Anterior cingulate cortex (tissue), 58 donors: ENCODE data around the gene SAG.

Experiments used
- DNase-seq, 58 donors: peaks; one replicate each; lab custom pipeline; 2025; lab: John Stamatoyannopoulos, UW

SAG gene

GRCh38 chr2:233287871-233288270 lies 19.7 kb upstream of the SAG start:
- peak in 11 of 58 donors; percentile 5 to 45 (median 17) for DNase-seq

- DNase-seq = peak in 19 of 58 donors; percentile 3 to 66 (median 23)
Measured at GRCh38 chr2:233288663-233289062, 19.0 kb upstream of the SAG start.

DNA sequence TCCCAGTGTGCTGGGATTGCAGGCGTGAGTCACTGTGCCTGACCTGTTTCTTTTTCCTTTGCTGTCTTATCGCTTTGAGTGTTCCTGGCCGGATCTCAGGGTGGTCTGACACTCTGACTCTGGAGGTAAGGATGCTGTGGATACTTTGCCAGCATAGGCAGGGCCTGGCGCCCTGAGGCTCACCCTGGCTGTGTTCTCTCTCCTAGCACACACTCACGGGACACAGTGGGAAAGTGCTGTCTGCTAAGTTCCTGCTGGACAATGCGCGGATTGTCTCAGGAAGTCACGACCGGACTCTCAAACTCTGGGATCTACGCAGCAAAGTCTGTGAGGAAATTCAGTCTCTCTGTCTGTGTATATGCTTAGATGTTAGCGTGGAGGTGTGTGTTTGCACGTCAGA lies 18.0 kb upstream of the SAG start:
- peak in 22 of 58 donors; percentile 4 to 73 (median 30) for DNase-seq

DNA sequence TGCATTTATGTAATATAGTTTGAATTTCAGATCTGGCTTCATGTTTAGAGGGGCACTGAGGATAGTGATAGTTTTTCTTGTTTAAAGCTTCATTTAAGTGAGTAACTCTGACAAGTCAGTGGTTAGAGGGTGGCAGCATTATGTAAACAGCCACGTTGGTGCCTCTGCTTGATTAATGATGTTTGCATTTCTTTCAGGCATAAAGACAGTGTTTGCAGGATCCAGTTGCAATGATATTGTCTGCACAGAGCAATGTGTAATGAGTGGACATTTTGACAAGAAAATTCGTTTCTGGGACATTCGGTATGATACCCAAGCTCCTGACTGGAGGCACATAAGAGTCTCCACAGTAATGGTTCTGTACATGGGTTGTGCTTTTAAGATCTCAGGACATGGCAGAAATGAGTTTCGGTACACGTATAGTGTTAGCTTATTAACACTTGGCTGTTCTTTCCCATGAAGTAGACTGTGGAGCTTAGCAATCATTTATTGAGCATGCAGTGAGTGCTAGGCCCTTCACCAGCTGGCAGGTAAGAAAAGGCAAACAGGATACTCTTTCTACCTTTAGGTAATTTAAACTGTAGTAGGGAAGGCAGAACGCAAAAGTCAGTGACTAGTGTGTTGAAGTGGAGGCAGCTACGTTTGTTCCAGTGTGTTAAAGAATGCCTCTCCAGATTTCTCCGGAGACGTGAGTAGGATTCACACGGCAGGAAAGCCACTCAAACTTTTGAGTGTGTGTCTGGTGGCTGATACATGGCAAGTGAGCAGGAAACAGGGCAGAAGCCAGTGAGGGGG lies 17.4 kb upstream of the SAG start:
- no peak for DNase-seq

- DNase-seq = no peak
Measured at GRCh38 chr2:233295891-233296290, 11.7 kb upstream of the SAG start.

GRCh38 chr2:233297076-233297475 lies 10.5 kb upstream of the SAG start:
- no peak for DNase-seq

DNA sequence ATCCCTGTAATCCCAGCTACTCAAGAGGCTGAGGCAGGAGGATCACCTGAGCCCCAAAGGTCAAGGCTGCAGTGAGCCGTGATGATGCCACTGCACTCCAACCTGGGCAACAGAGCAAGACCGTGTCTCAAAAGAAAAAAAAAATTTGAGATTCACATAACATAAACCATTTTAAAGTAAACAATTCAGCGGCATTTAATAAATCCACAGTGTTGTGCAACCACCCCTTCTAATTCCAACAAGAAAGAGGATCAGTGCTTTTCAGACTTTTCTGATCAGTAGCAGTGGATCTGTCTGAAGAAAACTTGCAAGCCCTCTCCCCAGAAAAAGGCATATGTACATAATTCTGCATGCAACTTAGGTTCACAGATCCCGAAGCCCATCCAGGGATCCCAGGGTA lies 7.2 kb upstream of the SAG start:
- no peak for DNase-seq

- no peak for DNase-seq
Measured at GRCh38 chr2:233301248-233301647, 6.4 kb upstream of the SAG start.

DNA sequence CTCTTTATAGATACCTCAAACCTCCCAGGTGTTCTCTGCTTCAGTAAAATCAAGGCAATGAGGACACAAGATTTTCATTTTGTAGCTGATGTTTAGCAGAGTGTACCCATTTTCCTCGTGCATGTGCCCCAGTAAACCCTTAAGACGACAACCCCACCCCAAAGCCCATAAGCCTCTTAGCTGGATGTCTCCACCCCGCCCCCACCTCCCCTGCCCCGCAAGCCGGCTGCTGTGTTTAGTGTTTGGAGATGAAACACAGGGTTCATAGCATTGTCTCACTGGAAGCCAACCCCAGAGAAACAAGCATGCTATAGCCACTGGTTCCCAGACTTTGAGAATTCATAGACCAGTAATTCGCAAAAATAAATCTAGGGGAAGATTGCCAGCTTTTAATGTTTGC lies 5.8 kb upstream of the SAG start:
- no peak for DNase-seq

DNA sequence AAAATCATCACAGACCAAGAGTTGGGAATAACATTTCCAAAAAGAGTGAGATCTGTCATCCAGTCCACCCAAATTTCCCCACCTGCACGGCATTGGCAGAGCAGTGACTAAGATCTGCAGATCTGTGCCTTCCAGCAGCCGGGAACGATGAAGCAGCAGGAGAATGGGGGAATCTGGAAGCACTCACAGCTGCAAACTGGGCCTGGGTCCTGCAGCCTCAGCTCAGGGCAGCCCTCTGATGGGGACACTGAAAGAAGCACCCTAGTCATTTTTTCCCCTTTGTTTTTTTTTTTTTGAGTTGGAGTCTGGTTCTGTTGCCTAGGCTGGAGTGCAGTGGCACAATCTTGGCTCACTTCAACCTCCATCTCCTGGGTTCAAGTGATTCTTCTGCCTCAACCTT lies 4.4 kb upstream of the SAG start:
- DNase-seq = no peak

DNA sequence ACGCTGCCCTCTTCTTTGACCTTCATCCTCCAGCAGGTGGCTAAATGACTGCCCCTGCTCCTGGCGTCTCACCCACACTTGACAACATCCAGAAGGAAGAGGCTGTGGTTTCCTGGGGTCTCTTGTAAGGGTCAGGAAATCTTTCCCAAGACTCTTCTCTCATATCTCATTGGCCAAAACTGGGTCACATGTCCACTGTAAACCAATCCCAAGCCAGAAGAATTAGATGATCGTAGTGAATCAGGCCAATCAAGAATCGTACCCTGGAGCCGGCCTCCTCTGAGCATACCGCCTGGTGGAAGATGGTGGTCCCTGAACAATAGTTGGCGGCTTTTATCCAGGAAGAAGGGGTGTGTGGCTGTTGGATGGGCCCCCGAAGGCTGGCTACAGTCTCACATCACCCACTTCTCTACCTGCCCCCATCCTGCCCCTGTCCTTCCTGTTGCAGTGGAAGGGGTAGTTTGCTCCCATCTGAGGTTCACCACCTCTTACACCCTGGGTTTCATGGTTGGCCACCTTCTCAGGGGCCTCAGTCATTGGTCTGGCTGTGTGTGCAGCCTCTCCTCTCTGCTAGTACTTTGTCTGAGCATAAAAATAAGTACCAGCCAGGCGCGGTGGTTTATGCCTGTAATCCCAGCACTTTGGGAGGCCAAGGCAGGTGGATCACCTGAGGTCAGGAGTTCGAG lies 3.8 kb downstream of the SAG start:
- no peak for DNase-seq

DNA sequence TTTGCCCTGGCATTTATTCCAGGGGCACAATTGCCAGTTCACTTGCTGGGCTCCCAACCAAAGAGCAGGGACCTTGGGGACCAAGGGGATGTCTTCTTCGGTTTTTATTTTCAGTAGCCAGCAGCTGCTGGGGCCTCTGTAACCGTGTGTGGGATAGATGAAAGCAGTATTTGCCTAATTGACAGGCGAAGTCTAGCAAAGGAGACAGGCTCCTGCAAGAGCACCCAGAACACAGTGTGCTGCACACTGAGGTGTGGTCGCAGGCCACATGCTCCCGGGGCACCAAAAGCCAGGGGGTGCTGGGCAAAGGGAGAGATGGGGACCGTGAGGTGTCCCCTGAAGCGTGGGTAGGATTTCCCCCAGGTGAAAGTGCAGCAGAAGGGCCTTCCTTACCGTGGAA lies 5.3 kb downstream of the SAG start:
- DNase-seq = no peak

GRCh38 chr2:233314180-233314925 lies 6.7 kb downstream of the SAG start:
- no peak for DNase-seq

- no peak for DNase-seq
Measured at GRCh38 chr2:233317196-233317943, 9.8 kb downstream of the SAG start.

DNA sequence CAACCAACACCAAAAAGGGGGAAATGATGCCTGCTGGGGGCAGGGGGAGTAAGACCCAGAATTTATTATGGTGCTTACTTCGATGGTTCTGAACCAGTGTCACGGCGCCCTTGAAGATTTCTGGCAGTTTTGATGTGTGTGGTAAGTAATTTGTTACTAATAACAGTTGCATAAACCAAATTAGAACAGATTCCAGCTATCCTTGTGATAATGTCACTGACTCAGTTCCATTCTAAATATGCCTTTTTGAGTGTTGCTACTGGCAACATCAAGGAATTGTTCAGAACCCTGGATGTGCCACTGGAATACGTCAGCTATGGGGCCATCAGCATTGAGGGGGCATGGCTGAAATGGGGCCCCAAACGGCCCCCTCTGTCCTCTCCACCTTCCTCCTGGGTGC lies 11.6 kb downstream of the SAG start:
- peak in 2 of 58 donors; percentile 10 to 12 for DNase-seq

- no peak for DNase-seq
Measured at GRCh38 chr2:233320470-233320869, 12.9 kb downstream of the SAG start.

DNA sequence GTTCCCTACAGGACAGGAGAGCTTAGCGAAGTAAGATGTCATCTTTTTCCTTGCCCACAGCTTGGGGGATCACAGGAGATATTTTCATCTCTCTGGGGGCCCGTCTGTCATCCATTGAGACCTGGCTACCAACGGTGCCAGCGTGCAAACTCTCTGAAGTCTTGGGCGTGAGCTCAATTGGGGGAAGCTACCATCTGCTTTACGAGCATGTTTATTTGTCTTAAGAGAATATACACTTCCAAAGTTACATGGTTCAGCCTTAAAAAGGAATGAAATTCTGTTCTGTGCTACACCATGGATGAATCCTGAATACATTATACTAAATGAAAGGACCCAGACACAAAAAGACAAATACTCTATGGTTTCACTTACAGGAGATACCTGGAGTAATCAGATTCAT lies 13.6 kb downstream of the SAG start:
- DNase-seq = no peak

- no peak for DNase-seq
Measured at GRCh38 chr2:233323851-233324250, 16.2 kb downstream of the SAG start.

DNA sequence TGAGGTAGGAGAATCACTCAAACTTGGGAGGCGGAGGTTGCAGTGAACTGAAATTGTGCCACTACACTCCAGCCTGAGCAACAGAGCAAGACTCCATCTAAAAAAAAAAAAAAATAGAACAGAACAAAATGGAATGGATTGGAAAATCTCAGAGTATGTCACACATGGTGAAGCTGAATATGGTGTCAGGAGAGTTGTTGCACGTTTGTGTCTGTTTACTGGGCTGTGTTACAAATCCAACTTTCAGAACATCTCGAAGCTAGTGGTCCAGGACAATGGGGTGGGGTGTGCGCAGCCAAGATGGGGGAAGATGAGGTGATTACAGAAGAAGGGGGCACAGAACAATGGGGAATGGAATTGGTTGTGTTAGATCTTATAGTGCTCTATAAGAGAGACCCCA lies 17.6 kb downstream of the SAG start:
- DNase-seq = no peak

DNA sequence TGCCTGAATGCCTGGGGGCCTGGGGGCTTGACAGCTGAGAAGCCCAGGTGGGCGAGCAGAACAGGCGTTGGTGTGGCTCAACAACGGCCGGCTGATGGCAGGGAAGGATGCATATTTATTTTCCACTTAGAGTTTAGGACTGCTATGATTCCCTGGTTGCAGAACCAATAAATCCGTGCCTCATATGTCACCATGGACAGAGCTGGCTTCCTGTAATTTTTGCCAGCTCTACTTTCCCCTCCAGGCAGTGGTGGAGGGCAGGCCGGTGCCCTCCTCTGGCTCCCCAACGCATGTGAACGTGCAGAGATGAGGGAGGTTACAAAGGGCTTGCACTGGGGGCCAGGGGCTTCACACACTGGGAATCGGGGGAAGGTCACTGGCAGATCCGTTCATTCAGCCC lies 18.2 kb downstream of the SAG start:
- DNase-seq = no peak

- DNase-seq = no peak
Measured at GRCh38 chr2:233326500-233326899, 18.9 kb downstream of the SAG start.
